ENCODE measurements around the gene RFT1.
"Not testable (repeated sequence)": the region's sequence is repeated elsewhere in the genome, so short reads cannot be mapped to it uniquely, and the experiment has no call there.

The RFT1 gene

GRCh38 chr3:53163444-53164387, 33.5 kb upstream of the RFT1 start:
- no peak for DNase-seq

- no peak for DNase-seq
Measured at GRCh38 chr3:53162672-53163443, 32.6 kb upstream of the RFT1 start.

- DNase-seq: peak; percentile 34 to 39
Measured at GRCh38 chr3:53161820-53162671, 31.8 kb upstream of the RFT1 start.

- DNase-seq: no peak
Measured at GRCh38 chr3:53161450-53161819, 31.2 kb upstream of the RFT1 start.

GRCh38 chr3:53160660-53161449, 30.6 kb upstream of the RFT1 start, which contains the start of gene PRKCD:
Gene PRKCD (plus strand): TSS chr3:53161209. CDS start chr3:53178423, 17,214 bp downstream.
- peak; percentile 73 to 83 for DNase-seq

GRCh38 chr3:53160061-53160659, 29.9 kb upstream of the RFT1 start:
- DNase-seq: no peak

- DNase-seq: no peak
Measured at GRCh38 chr3:53159156-53160060, 29.2 kb upstream of the RFT1 start.

- peak; percentile 71 to 77 for DNase-seq
Measured at GRCh38 chr3:53158765-53159155, 28.5 kb upstream of the RFT1 start.

GRCh38 chr3:53157974-53158580, 27.8 kb upstream of the RFT1 start:
- DNase-seq: no peak

- DNase-seq: no peak
Measured at GRCh38 chr3:53156368-53156834, 26.2 kb upstream of the RFT1 start.

GRCh38 chr3:53155760-53156159, 25.5 kb upstream of the RFT1 start:
- no peak for DNase-seq

GRCh38 chr3:53154881-53155285, 24.6 kb upstream of the RFT1 start:
- no peak for DNase-seq

GRCh38 chr3:53153980-53154379, 23.7 kb upstream of the RFT1 start:
- DNase-seq: no peak

- no peak for DNase-seq
Measured at GRCh38 chr3:53153264-53153823, 23.1 kb upstream of the RFT1 start.

- no peak for DNase-seq
Measured at GRCh38 chr3:53151870-53152660, 21.8 kb upstream of the RFT1 start.

GRCh38 chr3:53151465-53151864, 21.2 kb upstream of the RFT1 start:
- no peak for DNase-seq

- not testable (repeated sequence) for DNase-seq
Measured at GRCh38 chr3:53151086-53151438, 20.8 kb upstream of the RFT1 start.

- DNase-seq: no peak
Measured at GRCh38 chr3:53150247-53151085, 20.2 kb upstream of the RFT1 start.
